OCI-LY3 (cell line): ENCODE results near the gene RRH.

Source experiments
- H2AFZ ChIP-seq: fragments of 200-600, 300-600 bp; shearing (Covaris generic); 2 replicates; pipeline ENCODE4 v1.6.0; 2014; ENCODE audit warnings: antibody characterized with exemption, low read depth, low read length
- H3K27ac ChIP-seq: fragments of 200-600, 300-600 bp; sonication (generic); 2 replicates; pipeline ENCODE4 v1.5.1; 2014; ENCODE audit warnings: mild to moderate bottlenecking, low read length, moderate library complexity, mixed read lengths
- H3K27me3 ChIP-seq: fragments of 200-600, 300-600 bp; sonication (generic); 2 replicates; pipeline ENCODE4 v1.6.1; 2014; ENCODE audit warnings: low read depth, low read length, mixed read lengths
- H3K36me3 ChIP-seq: fragments of 200-600, 300-600 bp; sonication (generic); replicated peaks from 2 replicates; pipeline ENCODE3; 2014; ENCODE audit warnings: low read depth, low read length, mixed read lengths
- H3K4me1 ChIP-seq: fragments of 300-600, 200-600 bp; sonication (generic); 2 replicates; pipeline ENCODE4 v1.6.1; 2014; ENCODE audit warnings: low read length, mixed read lengths
- H3K4me2 ChIP-seq: fragments of 200-600, 300-600 bp; sonication (generic); 2 replicates; pipeline ENCODE4 v1.6.1; 2014; ENCODE audit warnings: low read length, mixed read lengths
- H3K4me3 ChIP-seq: fragments of 300-600, 200-600 bp; sonication (generic); 2 replicates; pipeline ENCODE4 v1.5.1; 2014; ENCODE audit warnings: antibody characterized with exemption, mild to moderate bottlenecking, low read length, moderate library complexity
- H3K79me2 ChIP-seq: fragments of 300-600, 200-600 bp; shearing (Covaris generic); 2 replicates; pipeline ENCODE4 v1.6.1; 2014; ENCODE audit warnings: mild to moderate bottlenecking, low read length, mixed read lengths
- H3K9ac ChIP-seq: fragments of 300-600, 200-600 bp; shearing (Covaris generic); 2 replicates; pipeline ENCODE4 v1.6.0; 2014; ENCODE audit warnings: mild to moderate bottlenecking, low read length, moderate library complexity
- H3K9me3 ChIP-seq: fragments of 200-600, 300-600 bp; shearing (Covaris generic); 2 replicates; pipeline ENCODE4 v1.6.1; 2014; ENCODE audit warnings: low read length, mixed read lengths; ENCODE audit not compliant: insufficient read depth
- H4K20me1 ChIP-seq: fragments of 200-600, 300-600 bp; sonication (generic); 2 replicates; pipeline ENCODE4 v1.6.1; 2016; ENCODE audit warnings: low read length, mixed read lengths; ENCODE audit not compliant: insufficient read depth
- EZH2phosphoT487 ChIP-seq: fragments of 200-600 bp; shearing (Covaris generic); IDR thresholded peaks from 2 replicates; pipeline ENCODE4 v1.6.1; 2018; ENCODE audit warnings: antibody characterized with exemption, mixed run types, low read depth
- TF ChIP-seq, protein P1 (sequence below): fragments of 200-600, 300-600 bp; sonication (generic); IDR thresholded peaks from 2 replicates; pipeline ENCODE4 v1.5.1; 2014; ENCODE audit warnings: antibody characterized with exemption, low read length, low read depth

Gene RRH

DNA sequence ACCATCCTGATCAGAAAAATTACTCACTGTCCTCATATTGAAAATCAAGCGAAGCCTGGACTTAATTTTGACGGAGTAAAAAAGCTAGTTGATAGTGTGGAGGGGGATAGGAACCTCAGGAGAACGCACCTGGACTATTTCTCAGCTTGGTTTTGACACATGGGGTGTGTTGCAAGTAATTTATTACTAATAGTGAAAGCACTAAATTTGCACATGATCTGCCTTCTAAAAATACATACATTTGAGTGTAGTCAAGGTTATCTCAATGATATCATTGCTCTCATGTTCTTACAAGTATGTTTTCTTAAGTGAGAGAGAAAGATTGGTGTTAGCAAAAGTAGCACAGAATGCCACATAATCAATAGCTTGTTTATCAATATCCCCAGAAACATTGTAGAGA, 49.6 kb downstream of the RRH start:
- Histone ChIP-seq H4K20me1 (no peaks in the 10 kb centered on the region), H3K27me3 (no peaks in the 10 kb centered on the region), H3K4me2 (peak overlapping the region; percentile 71), H3K36me3 (no peaks in the 10 kb centered on the region), H3K4me3 (peak overlapping the region; percentile 64), H3K27ac (peak overlapping the region; percentile 25), H3K79me2 (no peaks in the 10 kb centered on the region), H3K9ac (peak overlapping the region; percentile 31; the same call in 1 of the 2 replicates), H3K9me3 (no peaks in the 10 kb centered on the region), H3K4me1 (peaks cover 16% of the 10 kb centered on the region), H2AFZ (no peak overlapping the region)
- TF ChIP-seq EZH2phosphoT487 = no peak
- TF ChIP-seq, protein P1, sequence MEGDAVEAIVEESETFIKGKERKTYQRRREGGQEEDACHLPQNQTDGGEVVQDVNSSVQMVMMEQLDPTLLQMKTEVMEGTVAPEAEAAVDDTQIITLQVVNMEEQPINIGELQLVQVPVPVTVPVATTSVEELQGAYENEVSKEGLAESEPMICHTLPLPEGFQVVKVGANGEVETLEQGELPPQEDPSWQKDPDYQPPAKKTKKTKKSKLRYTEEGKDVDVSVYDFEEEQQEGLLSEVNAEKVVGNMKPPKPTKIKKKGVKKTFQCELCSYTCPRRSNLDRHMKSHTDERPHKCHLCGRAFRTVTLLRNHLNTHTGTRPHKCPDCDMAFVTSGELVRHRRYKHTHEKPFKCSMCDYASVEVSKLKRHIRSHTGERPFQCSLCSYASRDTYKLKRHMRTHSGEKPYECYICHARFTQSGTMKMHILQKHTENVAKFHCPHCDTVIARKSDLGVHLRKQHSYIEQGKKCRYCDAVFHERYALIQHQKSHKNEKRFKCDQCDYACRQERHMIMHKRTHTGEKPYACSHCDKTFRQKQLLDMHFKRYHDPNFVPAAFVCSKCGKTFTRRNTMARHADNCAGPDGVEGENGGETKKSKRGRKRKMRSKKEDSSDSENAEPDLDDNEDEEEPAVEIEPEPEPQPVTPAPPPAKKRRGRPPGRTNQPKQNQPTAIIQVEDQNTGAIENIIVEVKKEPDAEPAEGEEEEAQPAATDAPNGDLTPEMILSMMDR = no peak

DNA sequence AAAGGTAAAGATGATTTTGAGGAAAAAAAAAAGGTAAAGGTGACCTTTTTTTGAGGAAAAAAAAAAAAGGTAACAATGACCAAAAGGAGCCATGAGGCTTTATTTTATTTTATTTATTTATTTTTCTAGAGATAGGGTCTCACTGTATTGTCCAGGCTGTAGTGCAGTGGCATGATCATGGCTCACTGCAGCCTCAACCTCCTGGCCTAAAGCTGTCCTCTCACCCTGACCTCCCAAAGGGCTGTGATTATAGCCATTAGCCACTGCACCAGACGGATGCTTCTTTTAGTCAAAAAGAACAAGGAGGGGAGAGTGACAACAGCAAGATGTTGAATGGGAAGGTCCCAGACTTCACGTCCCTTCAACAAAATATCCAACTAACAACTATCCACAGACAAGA, 50.6 kb downstream of the RRH start:
- Histone ChIP-seq H3K4me3 (no peak overlapping the region), H4K20me1 (no peaks in the 10 kb centered on the region), H3K9ac (no peak overlapping the region), H3K79me2 (no peaks in the 10 kb centered on the region), H3K4me1 (peaks cover 16% of the 10 kb centered on the region), H3K4me2 (no peak overlapping the region), H3K27ac (no peak overlapping the region), H3K27me3 (no peaks in the 10 kb centered on the region), H3K9me3 (no peaks in the 10 kb centered on the region), H2AFZ (no peak overlapping the region), H3K36me3 (no peaks in the 10 kb centered on the region)
- TF ChIP-seq, protein P1 = no peak
- no peak for TF ChIP-seq EZH2phosphoT487

DNA sequence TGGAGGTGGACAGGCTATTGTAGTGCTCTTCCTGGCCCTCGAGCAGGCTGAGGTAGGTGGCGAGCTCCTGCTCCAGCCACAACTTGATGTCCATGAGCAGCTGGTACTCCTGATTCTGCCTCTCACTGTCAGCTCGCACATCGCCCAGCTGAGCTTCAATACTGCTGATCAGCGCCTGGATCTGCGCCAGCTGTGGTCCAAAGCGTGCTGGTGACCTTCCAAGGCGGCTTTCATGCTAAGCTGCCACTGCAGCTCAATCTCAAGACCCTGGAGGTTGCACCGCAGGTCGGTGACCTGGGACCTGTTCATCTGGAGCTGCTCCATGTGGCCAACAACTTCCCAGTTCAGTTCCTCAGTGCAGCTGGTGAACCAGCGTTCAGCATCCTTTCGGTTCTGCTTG, 51.3 kb downstream of the RRH start:
- H3K27me3 ChIP-seq = no peaks in the 10 kb centered on the region
- peaks cover 16% of the 10 kb centered on the region for H3K4me1 ChIP-seq
- H3K27ac ChIP-seq = no peak overlapping the region
- H3K4me3 ChIP-seq = no peak overlapping the region
- H3K36me3 ChIP-seq = no peaks in the 10 kb centered on the region
- no peak overlapping the region for H2AFZ ChIP-seq
- no peak overlapping the region for H3K9ac ChIP-seq
- H3K9me3 ChIP-seq = no peaks in the 10 kb centered on the region
- no peak for TF ChIP-seq EZH2phosphoT487
- TF ChIP-seq, protein P1 = no peak
- no peaks in the 10 kb centered on the region for H3K79me2 ChIP-seq
- no peak overlapping the region for H3K4me2 ChIP-seq
- H4K20me1 ChIP-seq = no peaks in the 10 kb centered on the region

DNA sequence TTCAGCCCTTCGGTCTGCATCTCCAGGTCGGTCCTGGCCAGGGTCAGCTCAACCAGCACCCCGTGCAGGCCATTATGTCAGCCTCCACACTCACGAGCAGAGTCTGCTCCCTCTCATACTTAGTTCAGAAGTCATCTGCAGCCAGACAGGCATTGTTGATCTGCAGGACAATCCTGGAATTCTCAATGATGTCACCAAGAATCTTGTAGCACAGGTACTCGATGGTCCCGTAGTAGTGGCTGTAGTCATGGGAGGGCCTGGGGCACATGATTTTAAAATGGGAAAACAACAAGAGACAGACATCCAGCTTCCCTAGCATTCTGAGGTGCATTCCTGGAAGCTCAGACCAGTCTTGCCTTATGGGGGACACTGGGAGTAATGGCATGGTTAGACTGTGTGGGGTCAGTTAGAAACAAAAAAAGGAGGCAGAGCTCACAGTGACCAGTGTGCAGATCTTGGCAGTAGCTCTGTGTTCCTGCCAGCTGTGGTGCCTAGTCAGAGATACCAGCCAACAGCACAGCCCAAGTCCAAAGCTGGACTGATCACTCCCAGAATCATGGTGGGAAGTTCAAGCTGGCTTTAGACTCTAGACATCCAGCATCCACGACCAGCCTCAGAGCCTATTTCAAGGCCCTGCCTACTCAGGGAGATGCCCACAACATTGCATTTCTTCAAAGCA, 52.0 kb downstream of the RRH start:
- H3K9me3 ChIP-seq = no peaks in the 10 kb centered on the region
- no peaks in the 10 kb centered on the region for H3K36me3 ChIP-seq
- peaks cover 16% of the 10 kb centered on the region for H3K4me1 ChIP-seq
- no peaks in the 10 kb centered on the region for H4K20me1 ChIP-seq
- no peak overlapping the region for H3K4me2 ChIP-seq
- no peaks in the 10 kb centered on the region for H3K27me3 ChIP-seq
- no peaks in the 10 kb centered on the region for H3K79me2 ChIP-seq
- no peak overlapping the region for H3K27ac ChIP-seq
- no peak overlapping the region for H3K9ac ChIP-seq
- H2AFZ ChIP-seq = no peak overlapping the region
- no peak overlapping the region for H3K4me3 ChIP-seq
- TF ChIP-seq EZH2phosphoT487 = no peak
- TF ChIP-seq, protein P1 = no peak
